Heart right ventricle (tissue), 16 donors: ENCODE data around the gene CD72. TPM values are rescaled to one million over a fixed set of nuclear protein-coding genes. Genes with fewer than 3 reads are reported as not detected.

Source experiments
- ATAC-seq, 8 donors: fragments of 200-7000 bp; cut with Tn5 transposase; one replicate each; pipeline ENCODE4 v1.9.1; 2020; ENCODE audit warnings: mild to moderate bottlenecking in 8 of 8, moderate library complexity in 8 of 8, moderate number of reproducible peaks in 1 of 8
- DNase-seq, 2 donors: peaks; one replicate each; pipeline ENCODE4 v3.0.0-alpha.2; 2020
- H3K27ac ChIP-seq, 10 donors: fragments of 200-600 bp; sonication (generic) in 2 of 10; one replicate each; pipeline versions ENCODE4 v1.5.0 to v1.8.0; 2020 to 2022; ENCODE audit warnings: mild to moderate bottlenecking in 3 of 10
- H3K27me3 ChIP-seq, 7 donors: fragments of 200-600 bp; one replicate each; pipeline ENCODE4 v1.8.0; 2021 to 2022; ENCODE audit warnings: mild to moderate bottlenecking in 2 of 7
- H3K36me3 ChIP-seq, 9 donors: fragments of 200-600 bp; sonication (generic) in 1 of 9; one replicate each; pipeline versions ENCODE4 v1.5.0 to v1.8.0; 2020 to 2022; ENCODE audit warnings: mild to moderate bottlenecking in 2 of 9
- H3K4me1 ChIP-seq, 9 donors: fragments of 200-600 bp; sonication (generic) in 1 of 9; one replicate each; pipeline versions ENCODE4 v1.5.0 to v1.8.0; 2020 to 2022; ENCODE audit warnings: mild to moderate bottlenecking in 4 of 9
- H3K4me3 ChIP-seq, 10 donors: fragments of 200-600 bp; sonication (generic) in 2 of 10; one replicate each; pipeline versions ENCODE4 v1.5.0 to v1.8.0; 2020 to 2022; ENCODE audit warnings: mild to moderate bottlenecking in 7 of 10, moderate library complexity in 2 of 10
- H3K9me3 ChIP-seq, 11 donors: fragments of 200-600 bp in 10 of 11; sonication (generic) in 2 of 11; one replicate each; pipeline versions ENCODE4 v1.5.0 to v1.8.0; 2013 to 2022; ENCODE audit warnings: mild to moderate bottlenecking in 2 of 11, control low read depth in 1 of 11, moderate library complexity in 1 of 11
- WGBS, 2 donors: extraction: QIAGEN DNeasy Blood & Tissue Kit; methylation state at CpG; one replicate each; pipeline ENCODE4 v1.1.7; 2013; ENCODE audit warnings: inconsistent platforms in 1 of 2; 5-methylcytosine and 5-hydroxymethylcytosine counted together
- intact Hi-C, 10 donors: fragments of 100-400 bp; cut with DNase I; formaldehyde crosslinking; loops; one replicate each; pipeline versions ENCODE4 v1.11.1 to v1.14.2; 2022
- polyA plus RNA-seq, 2 donors: library from polyadenylated mRNA; stranded (reverse); fragments of 200-250 nt; gene quantifications; one replicate each; pipeline ENCODE4 v1.2.3, GENCODE V29; 2013
- total RNA-seq, 10 donors: library from RNA; stranded (reverse); fragmentation: NEBNext Ultra II Directional in 3 of 10; extraction: Animal tissue kit (Norgen Biotek cat#: 25700) in 3 of 10; gene quantifications; one replicate each; pipeline versions ENCODE4 v1.2.1 to v1.2.4, GENCODE V29; 2021 to 2023
- TF ChIP-seq, protein P1 (sequence below), 9 donors: fragments of 200-600 bp; sonication (generic) in 2 of 9; IDR thresholded peaks; one replicate each; pipeline versions ENCODE4 v1.5.0 to v1.8.0; 2021 to 2022; ENCODE audit warnings: antibody characterized with exemption in 9 of 9, mild to moderate bottlenecking in 5 of 9, moderate library complexity in 1 of 9
- donor health status: Arrhythmogenic right ventricular cardiomyopathy.
- donor health status: ischemic (EF 13 %, LVEDD 7.1; RV severe dilation, severe dysfunction).
- donor health status: healthy with polysubstance abuse.
- donor health status: DM: no; HTN: yes; CAD: no.
- donor health status: DM: no; HTN: no; CAD: no.
- donor health status: ischemic (EF 25% LVEDD 6.9; RV normal size, moderate dysfunction).
- donor health status: ischemic (EF 25% LVEDD 5.7; RV mildly dilated, moderate dysfunction).
- donor health status: healthy.
- donor health status: DM: yes; HTN: yes; CAD: no.
- donor health status: Ischemic cardiomyopathy.
- donor health status: ischemic (EF 35%, LVEDD 5.7; RV mildly dilated, moderate dysfunction).
- donor health status: nonischemic (EF 11% LVEDD 7.7; RV severe dilation, severe dysfunction).
- donor health status: DM: yes; HTN: yes; CAD: no.
- donor health status: PGD.
- donor health status: ischemic (EF 29% LVEDD 5.4; RV normal size, mild dysfunction).
- donor health status: nonischemic (EF 23%, LVEDD 6.1; RV moderate dilation, normal function).

Gene CD72
- total and polyA plus RNA-seq, 12 donors: 0.43 to 6.8 (median 0.54) TPM; not detected in 1

DNA sequence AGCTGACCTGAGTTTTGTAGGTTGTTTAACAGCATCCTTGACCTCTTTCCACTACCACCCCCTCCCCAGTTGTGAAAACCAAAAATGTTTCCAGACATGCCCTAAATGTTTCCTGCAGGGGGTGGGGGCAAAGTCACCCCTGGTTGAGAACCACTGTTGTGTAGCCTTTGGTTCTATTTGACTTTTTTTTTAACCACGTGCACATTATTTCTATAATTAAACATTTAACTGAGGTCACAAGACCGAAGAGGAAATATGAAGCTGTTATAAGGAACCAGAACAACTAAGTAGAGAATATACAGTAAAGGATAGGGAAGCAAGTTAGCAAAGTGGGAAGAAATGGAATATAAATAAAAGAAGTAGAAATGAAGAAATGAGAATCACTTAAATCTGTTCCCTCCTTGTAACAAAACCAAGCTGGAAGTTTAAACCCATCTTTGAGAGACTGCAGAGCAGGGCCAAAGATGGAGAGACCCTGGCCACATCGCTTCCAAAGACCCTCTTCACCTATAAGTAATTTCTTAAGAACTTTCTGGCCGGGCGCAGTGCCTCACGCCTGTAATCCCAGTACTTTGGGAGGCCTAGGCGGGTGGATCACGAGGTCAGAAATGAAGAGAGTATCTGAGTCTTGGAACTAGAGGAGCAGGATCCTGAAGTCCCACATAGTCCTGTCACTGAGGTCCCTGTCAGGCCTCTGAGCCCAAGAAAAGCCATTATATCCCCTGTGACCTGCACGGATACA is 18.1 kb upstream of the CD72 start:
- TF ChIP-seq, protein P1, sequence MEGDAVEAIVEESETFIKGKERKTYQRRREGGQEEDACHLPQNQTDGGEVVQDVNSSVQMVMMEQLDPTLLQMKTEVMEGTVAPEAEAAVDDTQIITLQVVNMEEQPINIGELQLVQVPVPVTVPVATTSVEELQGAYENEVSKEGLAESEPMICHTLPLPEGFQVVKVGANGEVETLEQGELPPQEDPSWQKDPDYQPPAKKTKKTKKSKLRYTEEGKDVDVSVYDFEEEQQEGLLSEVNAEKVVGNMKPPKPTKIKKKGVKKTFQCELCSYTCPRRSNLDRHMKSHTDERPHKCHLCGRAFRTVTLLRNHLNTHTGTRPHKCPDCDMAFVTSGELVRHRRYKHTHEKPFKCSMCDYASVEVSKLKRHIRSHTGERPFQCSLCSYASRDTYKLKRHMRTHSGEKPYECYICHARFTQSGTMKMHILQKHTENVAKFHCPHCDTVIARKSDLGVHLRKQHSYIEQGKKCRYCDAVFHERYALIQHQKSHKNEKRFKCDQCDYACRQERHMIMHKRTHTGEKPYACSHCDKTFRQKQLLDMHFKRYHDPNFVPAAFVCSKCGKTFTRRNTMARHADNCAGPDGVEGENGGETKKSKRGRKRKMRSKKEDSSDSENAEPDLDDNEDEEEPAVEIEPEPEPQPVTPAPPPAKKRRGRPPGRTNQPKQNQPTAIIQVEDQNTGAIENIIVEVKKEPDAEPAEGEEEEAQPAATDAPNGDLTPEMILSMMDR (IDR thresholded peaks at IDR 0.05): no peak

DNA sequence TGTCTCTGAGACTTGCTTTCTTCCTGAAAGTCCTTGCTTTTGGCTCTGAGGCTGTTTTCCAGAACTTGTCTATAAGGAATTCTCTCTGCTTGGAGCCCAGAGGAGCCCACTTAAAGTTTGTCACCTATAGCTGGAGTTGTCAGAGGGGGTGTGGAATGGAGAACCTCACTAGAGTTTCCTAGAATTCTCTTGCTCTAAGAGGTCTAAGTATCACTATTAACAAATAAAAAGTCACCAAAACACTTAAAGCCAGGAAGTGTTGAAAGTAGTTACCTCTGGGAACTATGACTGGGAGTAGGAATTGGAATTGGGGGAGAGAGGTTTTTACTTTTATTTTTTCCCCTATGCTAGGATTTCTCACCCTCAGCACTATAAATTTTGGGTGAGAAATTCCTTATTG is 17.5 kb upstream of the CD72 start:
- TF ChIP-seq, protein P1 (IDR thresholded peaks at IDR 0.05): no peak
- H3K4me3 ChIP-seq: no peak overlapping the region
- peaks cover 0 to 55% (median 0%) of the 10 kb centered on the region in 9 donors for H3K4me1 ChIP-seq
- H3K9me3 ChIP-seq: no peaks in the 10 kb centered on the region
- DNase-seq: no peak
- no peaks in the 10 kb centered on the region for H3K27me3 ChIP-seq
- intact Hi-C loops: no loop called here
- H3K27ac ChIP-seq: peak overlapping the region in 1 of 10 donors; percentile 65
- H3K36me3 ChIP-seq: no peaks in the 10 kb centered on the region
- no peak for ATAC-seq

More for the DNA sequence above, 18.1 kb upstream of the CD72 start:
- intact Hi-C loops: no loop called here
- WGBS, 2 donors: 76 to 83% methylated on average over 9 of the region's 9 CpGs
- ATAC-seq (peak in 6 of 8 donors; percentile 27 to 71 (median 48)), DNase-seq (no peak)
- Histone ChIP-seq H3K4me3 (no peak overlapping the region), H3K9me3 (no peaks in the 10 kb centered on the region), H3K27ac (peak overlapping the region in 3 of 10 donors; percentile 9 to 65 (median 19)), H3K4me1 (peaks cover 0 to 59% (median 0%) of the 10 kb centered on the region in 9 donors), H3K36me3 (no peaks in the 10 kb centered on the region), H3K27me3 (no peaks in the 10 kb centered on the region)

DNA sequence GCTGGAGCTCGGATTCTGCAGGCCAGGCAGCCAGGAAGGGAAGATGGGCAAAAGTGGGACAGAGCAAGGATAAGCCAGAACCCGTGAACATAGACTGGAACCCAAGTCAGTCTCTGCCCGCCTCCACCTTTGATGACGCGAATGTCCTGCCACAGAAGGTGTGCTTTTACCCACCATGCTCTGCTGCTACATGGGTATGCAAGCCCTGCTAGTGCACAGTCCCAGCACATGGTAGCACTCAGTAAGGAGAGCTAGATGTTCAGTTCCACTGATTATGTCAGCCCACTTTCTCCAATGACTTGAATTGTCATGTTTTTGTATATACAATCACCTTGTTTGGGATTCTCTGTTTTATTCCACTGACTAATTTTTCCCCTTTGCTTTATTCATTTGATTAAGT is 11.4 kb upstream of the CD72 start:
- Histone ChIP-seq H3K36me3 (no peaks in the 10 kb centered on the region), H3K27ac (no peak overlapping the region), H3K4me1 (peaks cover 0 to 4% (median 0%) of the 10 kb centered on the region in 9 donors), H3K27me3 (no peaks in the 10 kb centered on the region), H3K9me3 (no peaks in the 10 kb centered on the region), H3K4me3 (no peak overlapping the region)
- 83 to 86% methylated on average over 5 of the region's 5 CpGs for WGBS, 2 donors
- DNase-seq: no peak
- no peak for ATAC-seq
- TF ChIP-seq, protein P1 (IDR thresholded peaks at IDR 0.05): no peak
- intact Hi-C loops: no loop called here

DNA sequence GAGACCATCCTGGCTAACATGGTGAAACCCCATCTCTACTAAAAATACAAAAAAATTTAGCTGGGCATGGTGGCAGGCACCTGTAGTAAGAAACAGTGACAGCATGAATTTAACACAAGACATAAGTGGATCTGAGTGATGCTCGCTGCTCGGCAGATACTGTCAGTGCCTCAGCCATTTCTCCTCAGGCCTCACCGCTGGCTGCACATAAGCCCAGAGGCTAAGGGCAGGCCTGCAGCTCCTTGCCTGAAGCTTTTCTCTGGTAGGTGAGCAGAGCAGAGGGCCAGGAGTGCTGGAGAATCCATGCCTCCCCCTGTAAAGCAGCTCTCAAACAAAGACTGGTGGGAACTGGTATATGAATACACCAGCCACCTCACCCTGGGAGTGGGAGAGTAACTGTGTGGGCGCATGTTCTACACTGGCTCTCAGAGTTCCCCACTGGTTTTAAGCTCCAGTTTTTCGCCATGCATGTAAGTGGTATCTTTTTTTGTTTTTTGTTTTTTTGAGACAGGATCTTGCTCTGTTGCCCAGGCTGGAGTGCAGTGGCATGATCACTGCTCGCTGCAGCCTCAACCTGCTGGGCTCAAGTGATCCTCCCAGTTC is 10.3 kb upstream of the CD72 start:
- WGBS, 2 donors: 95 to 96% methylated on average over 6 of the region's 6 CpGs
- ATAC-seq (no peak), DNase-seq (no peak)
- Histone ChIP-seq H3K27ac (no peak overlapping the region), H3K36me3 (no peaks in the 10 kb centered on the region), H3K27me3 (no peaks in the 10 kb centered on the region), H3K4me1 (no peaks in the 10 kb centered on the region), H3K4me3 (no peak overlapping the region), H3K9me3 (no peaks in the 10 kb centered on the region)
- intact Hi-C loops: no loop called here
- TF ChIP-seq, protein P1 (IDR thresholded peaks at IDR 0.05): no peak
